HCT116 (cell line): ENCODE results near the gene FAM193A. TPM values are rescaled to one million over a fixed set of nuclear protein-coding genes. Genes with fewer than 3 reads are reported as not detected.
A peak's percentile ranks its signal among the peaks of the same experiment; 100 is the strongest.

ENCODE experiments used
- ATAC-seq: fragments of 200-7000 bp; cut with Tn5 transposase; 2 replicates; pipeline ENCODE4 v1.9.1; 2020; ENCODE audit warnings: mild to moderate bottlenecking, moderate library complexity
- BruUV-seq: library from RNA; stranded (reverse); fragments of 400-500 nt; replicated peaks from 2 replicates; lab custom pipeline; 2021; lab: Mats Ljungman, UMichigan
- CTCF ChIA-PET: fragments of 300-600 bp; sonication (Branson Sonifier 250); formaldehyde crosslinking; loops from one replicate; lab custom pipeline; 2021; ENCODE audit warnings: antibody characterized with exemption; lab: Charles Lee
- POLR2A ChIA-PET: fragments of 300-600, 350-600 bp; sonication (Branson Sonifier 250); formaldehyde crosslinking; loops from one replicate; lab custom pipeline; 2021; ENCODE audit warnings: antibody characterized with exemption; lab: Charles Lee
- RAD21 ChIA-PET, 2 experiments: fragments of 300-600 bp; sonication (Branson Sonifier 250); formaldehyde crosslinking; loops; one replicate each; lab custom pipeline; 2023; ENCODE audit warnings: low total read pairs in 2 of 2; ENCODE audit not compliant: uncharacterized antibody in 2 of 2, unreplicated experiment in 2 of 2, low non-redundant PET in 1 of 2; lab: Charles Lee
- DNase-seq: peaks from one replicate; pipeline ENCODE4 v3.0.0-alpha.2; 2010; ENCODE audit warnings: low read depth, low spot score
- H2AFZ ChIP-seq: fragments of 200-600 bp; shearing (Covaris generic), sonication (generic); 2 replicates; pipeline ENCODE4 v1.6.1; 2017; ENCODE audit warnings: low read depth, mixed run types, mixed read lengths, antibody characterized with exemption, low read length; ENCODE audit not compliant: poor library complexity, severe bottlenecking
- H3K27ac ChIP-seq: 2 replicates; pipeline ENCODE4 v1.5.1; 2012; ENCODE audit warnings: low read depth, low read length
- H3K27me3 ChIP-seq: fragments of 200-600 bp; sonication (generic); 2 replicates; pipeline ENCODE4 v1.6.1; 2016; ENCODE audit warnings: mixed run types, low read length, mixed read lengths; ENCODE audit not compliant: insufficient read depth
- H3K36me3 ChIP-seq, 2 experiments: fragments of 200-500 bp in 1 of 2; fragments of 200-600 bp in 1 of 2; sonication (Bioruptor generic) in 1 of 2; sonication (generic) in 1 of 2; 2 replicates each; pipeline versions ENCODE4 v1.5.1 to v1.6.1; 2014 to 2016; ENCODE audit warnings: low read length in 2 of 2, inconsistent platforms in 1 of 2, mixed read lengths in 1 of 2, mixed run types in 1 of 2; ENCODE audit not compliant: insufficient read depth in 2 of 2, control insufficient read depth in 1 of 2
- H3K4me1 ChIP-seq, 2 experiments: fragments of 200-600 bp in 1 of 2; sonication (generic) in 1 of 2; 2 replicates each; pipeline versions ENCODE4 v1.5.1 to v1.6.1; 2012 to 2017; ENCODE audit warnings: low read length in 2 of 2, inconsistent platforms in 1 of 2, mild to moderate bottlenecking in 1 of 2, mixed read lengths in 1 of 2, mixed run types in 1 of 2, moderate library complexity in 1 of 2; ENCODE audit not compliant: insufficient read depth in 2 of 2, control insufficient read depth in 1 of 2
- H3K4me2 ChIP-seq: fragments of 200-600 bp; sonication (generic); 2 replicates; pipeline ENCODE4 v1.6.1; 2017; ENCODE audit warnings: mixed run types, low read length, mixed read lengths
- H3K4me3 ChIP-seq, 2 experiments: fragments of 200-600 bp in 1 of 2; sonication (generic) in 1 of 2; replicated peaks in 1 of 2; 2 replicates each; pipeline ENCODE4 v1.5.1; 2011 to 2016; ENCODE audit warnings: low read length in 2 of 2, control low read depth in 1 of 2, low read depth in 1 of 2, mild to moderate bottlenecking in 1 of 2, mixed read lengths in 1 of 2, mixed run types in 1 of 2
- H3K79me2 ChIP-seq: fragments of 200-600 bp; sonication (generic); 2 replicates; pipeline ENCODE4 v1.6.1; 2017; ENCODE audit warnings: mild to moderate bottlenecking, mixed run types, low read length, moderate library complexity, mixed read lengths; ENCODE audit not compliant: insufficient read depth
- H3K9ac ChIP-seq: fragments of 200-600 bp; sonication (generic); 2 replicates; pipeline ENCODE4 v1.6.1; 2016; ENCODE audit warnings: low read length, mixed read lengths
- H3K9me2 ChIP-seq: fragments of 200-600 bp; sonication (generic), shearing (Covaris generic); 2 replicates; pipeline ENCODE4 v1.6.1; 2017; ENCODE audit warnings: mixed run types, mild to moderate bottlenecking, moderate library complexity; ENCODE audit not compliant: insufficient read depth
- H3K9me3 ChIP-seq, 2 experiments: fragments of 200-500 bp in 1 of 2; fragments of 200-600 bp in 1 of 2; sonication (Bioruptor generic) in 1 of 2; sonication (generic) in 1 of 2; 2 replicates each; pipeline ENCODE4 v1.6.1; 2014 to 2017; ENCODE audit warnings: low read length in 2 of 2, mixed read lengths in 2 of 2, inconsistent platforms in 1 of 2, low read depth in 1 of 2, mild to moderate bottlenecking in 1 of 2, mixed run types in 1 of 2, moderate library complexity in 1 of 2; ENCODE audit not compliant: control insufficient read depth in 1 of 2, insufficient read depth in 1 of 2
- H4K20me1 ChIP-seq: fragments of 200-600 bp; sonication (generic), shearing (Covaris generic); 2 replicates; pipeline ENCODE4 v1.6.1; 2017; ENCODE audit warnings: mixed run types, mild to moderate bottlenecking, moderate library complexity; ENCODE audit not compliant: insufficient read depth
- ATF3 ChIP-seq: IDR thresholded peaks from 2 replicates; pipeline ENCODE4 v1.6.1; 2012
- CBX3 ChIP-seq: IDR thresholded peaks from 2 replicates; pipeline ENCODE4 v1.6.1; 2012; ENCODE audit warnings: low read depth
- CEBPB ChIP-seq: IDR thresholded peaks from 2 replicates; pipeline ENCODE4 v1.6.1; 2012; ENCODE audit warnings: low read depth
- CTCF ChIP-seq, 3 experiments: fragments of 200-600 bp in 1 of 3; sonication (generic) in 1 of 3; IDR thresholded peaks in 2 of 3; conservative IDR thresholded peaks in 1 of 3; 2 replicates each; pipeline ENCODE4 v1.5.1; 2012 to 2017; ENCODE audit warnings: low read depth in 2 of 3, low read length in 2 of 3, antibody characterized with exemption in 1 of 3, borderline replicate concordance in 1 of 3, control low read depth in 1 of 3, mild to moderate bottlenecking in 1 of 3, mixed read lengths in 1 of 3, mixed run types in 1 of 3, moderate library complexity in 1 of 3; ENCODE audit not compliant: insufficient read depth in 1 of 3
- EGR1 ChIP-seq: IDR thresholded peaks from 2 replicates; pipeline ENCODE4 v1.6.1; 2012; ENCODE audit warnings: low read depth
- ELF1 ChIP-seq: IDR thresholded peaks from 2 replicates; pipeline ENCODE4 v1.6.1; 2012; ENCODE audit warnings: low read depth, borderline replicate concordance
- EZH2 ChIP-seq: fragments of 200-600 bp; sonication (generic); IDR thresholded peaks from 2 replicates; pipeline ENCODE4 v1.6.1; 2017; ENCODE audit warnings: antibody characterized with exemption, mixed run types
- EZH2phosphoT487 ChIP-seq: fragments of 200-600 bp; IDR thresholded peaks from 2 replicates; pipeline ENCODE4 v1.6.1; 2018; ENCODE audit warnings: antibody characterized with exemption, borderline replicate concordance
- JUND ChIP-seq: IDR thresholded peaks from 2 replicates; pipeline ENCODE4 v1.6.1; 2012
- MAX ChIP-seq: IDR thresholded peaks from 2 replicates; pipeline ENCODE4 v1.6.1; 2012
- POLR2A ChIP-seq: IDR thresholded peaks from 2 replicates; pipeline ENCODE4 v1.7.0; 2011; ENCODE audit warnings: borderline replicate concordance; ENCODE audit not compliant: insufficient read depth, insufficient read length; ENCODE audit errors: extremely low read depth
- SIN3A ChIP-seq: IDR thresholded peaks from 2 replicates; pipeline ENCODE4 v1.6.1; 2012; ENCODE audit warnings: low read depth
- SRF ChIP-seq: IDR thresholded peaks from 2 replicates; pipeline ENCODE4 v1.6.1; 2012; ENCODE audit warnings: low read depth
- TCF7L2 ChIP-seq: IDR thresholded peaks from 2 replicates; pipeline ENCODE4 v1.7.0; 2011; ENCODE audit warnings: borderline replicate concordance, inconsistent platforms; ENCODE audit not compliant: insufficient read depth, insufficient read length; ENCODE audit errors: extremely low read depth
- YY1 ChIP-seq: IDR thresholded peaks from 2 replicates; pipeline ENCODE4 v1.6.1; 2011; ENCODE audit warnings: low read length, low read depth, moderate library complexity, mild to moderate bottlenecking; ENCODE audit not compliant: insufficient replicate concordance; ENCODE audit errors: extremely low read depth
- ZBTB33 ChIP-seq: IDR thresholded peaks from 2 replicates; pipeline ENCODE4 v1.6.1; 2011; ENCODE audit warnings: mild to moderate bottlenecking, low read length, moderate library complexity; ENCODE audit not compliant: insufficient replicate concordance; ENCODE audit errors: extremely low read depth
- ZFX ChIP-seq: fragments of 450-650 bp; IDR thresholded peaks from 2 replicates; pipeline ENCODE4 v1.6.1; 2017
- ZNF274 ChIP-seq: fragments of 200-500 bp; sonication (Bioruptor generic); IDR thresholded peaks from 2 replicates; pipeline ENCODE4 v1.6.1; 2014; ENCODE audit warnings: mild to moderate bottlenecking, low read depth, low read length, inconsistent platforms
- intact Hi-C: fragments of 100-400 bp; cut with micrococcal nuclease; formaldehyde crosslinking; loops from 2 replicates; pipeline ENCODE4 v1.10.0; 2022
- total RNA-seq: library from RNA; stranded (reverse); gene quantifications from one replicate; pipeline ENCODE4 v1.2.1, GENCODE V29; 2021; ENCODE audit not compliant: unreplicated experiment

The FAM193A gene
- total RNA-seq, 1 experiment from 2014 or later, result 15.7 TPM

GRCh38 chr4:2592572-2592971 lies 56.1 kb downstream of the FAM193A start:
- BruUV-seq, result no TSS peak
- ATAC-seq, result peak; percentile 42; the same call in 1 of the 2 replicates

More at GRCh38 chr4:2592572-2592971, 56.1 kb downstream of the FAM193A start:
- Histone ChIP-seq H4K20me1 (no peaks in the 10 kb centered on the region), H2AFZ (no peak overlapping the region), H3K9me3 (no peaks in the 10 kb centered on the region), H3K9ac (no peak overlapping the region), H3K4me1 (no peaks in the 10 kb centered on the region), H3K79me2 (peaks cover 94% of the 10 kb centered on the region), H3K4me3 (no peak overlapping the region), H3K9me2 (no peaks in the 10 kb centered on the region), H3K27ac (no peak overlapping the region), H3K4me2 (no peak overlapping the region), H3K27me3 (no peaks in the 10 kb centered on the region), H3K36me3 (no peaks in the 10 kb centered on the region)
- intact Hi-C loops, result no loop called here
- POLR2A ChIA-PET, result no interaction called here
- no peak for TF ChIP-seq CTCF (IDR thresholded peaks at IDR 0.05 in 2 of 3, conservative IDR thresholded peaks at IDR 0.05 in 1 of 3; ENCODE audit: borderline replicate concordance in 1 of 3, insufficient read depth in 1 of 3, low read depth in 2 of 3, low read length in 2 of 3)
- no peak for TF ChIP-seq EGR1
- no peak for TF ChIP-seq JUND
- no peak for TF ChIP-seq ZNF274
- no peak for TF ChIP-seq EZH2phosphoT487
- TF ChIP-seq YY1, result no peak
- no peak for TF ChIP-seq TCF7L2
- TF ChIP-seq ZBTB33, result no peak
- no peak for TF ChIP-seq POLR2A
- no peak for TF ChIP-seq MAX
- no peak for TF ChIP-seq ATF3
- TF ChIP-seq CBX3, result no peak
- TF ChIP-seq ZFX, result no peak
- no peak for TF ChIP-seq EZH2
- TF ChIP-seq SRF, result no peak
- TF ChIP-seq ELF1, result no peak
- TF ChIP-seq SIN3A, result no peak
- TF ChIP-seq CEBPB, result no peak
- CTCF ChIA-PET, result no interaction called here
- RAD21 ChIA-PET, result no interaction called here
- DNase-seq, result no peak
